ENCODE results near the gene INCENP. TPM values are rescaled to one million over a fixed set of nuclear protein-coding genes. Genes with fewer than 3 reads are reported as not detected.

Gene INCENP
- polyA plus RNA-seq, 2 of the 4 experiments (the other 2 are of a cell fraction) = 29.5 to 55.8 TPM

DNA sequence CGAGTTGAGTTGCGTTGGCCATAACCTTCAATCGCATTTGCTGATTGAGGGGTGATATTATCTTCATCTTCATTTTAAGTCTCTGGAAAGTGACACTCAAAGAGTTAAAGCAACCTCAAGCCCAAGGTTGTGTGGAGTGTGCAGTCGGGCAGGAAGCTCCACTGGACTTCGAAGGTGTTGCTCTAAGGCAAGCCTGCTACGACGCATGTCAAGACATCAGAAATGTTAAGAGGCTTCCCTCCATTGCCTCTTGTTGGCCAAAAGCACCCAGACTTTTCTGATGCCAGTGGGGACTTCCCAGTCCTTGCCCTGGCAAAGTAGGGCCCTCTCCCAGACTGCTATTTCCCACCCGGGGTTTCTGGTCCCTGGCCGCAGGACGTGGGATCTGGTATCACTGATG is 42.6 kb downstream of the INCENP start:
- H3K27ac ChIP-seq = no peak overlapping the region
- no peaks in the 10 kb centered on the region for H3K4me1 ChIP-seq
- CTCF ChIA-PET = interaction anchor here (0.5 to 2.0 kb wide), 4 partner anchors 41 to 167 kb away, joined by 3 to 7 read pairs (median 3); no protein-coding TSS in a partner anchor
- H3K9me3 ChIP-seq = no peaks in the 10 kb centered on the region
- POLR2A ChIA-PET = no interaction called here
- H3K4me2 ChIP-seq = no peak overlapping the region
- TF ChIP-seq NPAS2 (CRISPR knock-in tag; IDR thresholded peaks at IDR 0.05; ENCODE audit: borderline replicate concordance) (no peak), MYC (IDR thresholded peaks at IDR 0.05; ENCODE audit: borderline replicate concordance, low read length) (no peak), POLR2AphosphoS2 (conservative IDR thresholded peaks at IDR 0.05; ENCODE audit: low read length) (no peak), RAD21 (conservative IDR thresholded peaks at IDR 0.05 in 1 of 2, IDR thresholded peaks at IDR 0.05 in 1 of 2) (no peak), HOXB5 (CRISPR knock-in tag; IDR thresholded peaks at IDR 0.05) (no peak), RFX5 (IDR thresholded peaks at IDR 0.05) (no peak), SREBF2 (IDR thresholded peaks at IDR 0.05) (no peak), GATA3 (IDR thresholded peaks at IDR 0.05; ENCODE audit: borderline replicate concordance) (no peak), CHD4 (IDR thresholded peaks at IDR 0.05; ENCODE audit: borderline replicate concordance) (no peak), ESRRA (IDR thresholded peaks at IDR 0.05; ENCODE audit: borderline replicate concordance, low read length) (no peak), EP300 (IDR thresholded peaks at IDR 0.05) (no peak), ZC3H11A (IDR thresholded peaks at IDR 0.05) (no peak), HOXA7 (CRISPR knock-in tag; IDR thresholded peaks at IDR 0.05) (no peak)
- TF ChIP-seq, protein P1, sequence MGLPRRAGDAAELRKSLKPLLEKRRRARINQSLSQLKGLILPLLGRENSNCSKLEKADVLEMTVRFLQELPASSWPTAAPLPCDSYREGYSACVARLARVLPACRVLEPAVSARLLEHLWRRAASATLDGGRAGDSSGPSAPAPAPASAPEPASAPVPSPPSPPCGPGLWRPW (IDR thresholded peaks at IDR 0.05) = no peak
- TF ChIP-seq, protein P2, sequence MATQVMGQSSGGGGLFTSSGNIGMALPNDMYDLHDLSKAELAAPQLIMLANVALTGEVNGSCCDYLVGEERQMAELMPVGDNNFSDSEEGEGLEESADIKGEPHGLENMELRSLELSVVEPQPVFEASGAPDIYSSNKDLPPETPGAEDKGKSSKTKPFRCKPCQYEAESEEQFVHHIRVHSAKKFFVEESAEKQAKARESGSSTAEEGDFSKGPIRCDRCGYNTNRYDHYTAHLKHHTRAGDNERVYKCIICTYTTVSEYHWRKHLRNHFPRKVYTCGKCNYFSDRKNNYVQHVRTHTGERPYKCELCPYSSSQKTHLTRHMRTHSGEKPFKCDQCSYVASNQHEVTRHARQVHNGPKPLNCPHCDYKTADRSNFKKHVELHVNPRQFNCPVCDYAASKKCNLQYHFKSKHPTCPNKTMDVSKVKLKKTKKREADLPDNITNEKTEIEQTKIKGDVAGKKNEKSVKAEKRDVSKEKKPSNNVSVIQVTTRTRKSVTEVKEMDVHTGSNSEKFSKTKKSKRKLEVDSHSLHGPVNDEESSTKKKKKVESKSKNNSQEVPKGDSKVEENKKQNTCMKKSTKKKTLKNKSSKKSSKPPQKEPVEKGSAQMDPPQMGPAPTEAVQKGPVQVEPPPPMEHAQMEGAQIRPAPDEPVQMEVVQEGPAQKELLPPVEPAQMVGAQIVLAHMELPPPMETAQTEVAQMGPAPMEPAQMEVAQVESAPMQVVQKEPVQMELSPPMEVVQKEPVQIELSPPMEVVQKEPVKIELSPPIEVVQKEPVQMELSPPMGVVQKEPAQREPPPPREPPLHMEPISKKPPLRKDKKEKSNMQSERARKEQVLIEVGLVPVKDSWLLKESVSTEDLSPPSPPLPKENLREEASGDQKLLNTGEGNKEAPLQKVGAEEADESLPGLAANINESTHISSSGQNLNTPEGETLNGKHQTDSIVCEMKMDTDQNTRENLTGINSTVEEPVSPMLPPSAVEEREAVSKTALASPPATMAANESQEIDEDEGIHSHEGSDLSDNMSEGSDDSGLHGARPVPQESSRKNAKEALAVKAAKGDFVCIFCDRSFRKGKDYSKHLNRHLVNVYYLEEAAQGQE (IDR thresholded peaks at IDR 0.05) = no peak
- H3K4me3 ChIP-seq = no peak overlapping the region
- ATAC-seq (no peak), FAIRE-seq (no peak), DNase-seq (ENCODE audit: low read depth in 1 of 2, low spot score in 1 of 2) (no peak)
- 62% methylated on average over 8 of the region's 10 CpGs for WGBS (ENCODE audit: missing lambda C conversion rate)

DNA sequence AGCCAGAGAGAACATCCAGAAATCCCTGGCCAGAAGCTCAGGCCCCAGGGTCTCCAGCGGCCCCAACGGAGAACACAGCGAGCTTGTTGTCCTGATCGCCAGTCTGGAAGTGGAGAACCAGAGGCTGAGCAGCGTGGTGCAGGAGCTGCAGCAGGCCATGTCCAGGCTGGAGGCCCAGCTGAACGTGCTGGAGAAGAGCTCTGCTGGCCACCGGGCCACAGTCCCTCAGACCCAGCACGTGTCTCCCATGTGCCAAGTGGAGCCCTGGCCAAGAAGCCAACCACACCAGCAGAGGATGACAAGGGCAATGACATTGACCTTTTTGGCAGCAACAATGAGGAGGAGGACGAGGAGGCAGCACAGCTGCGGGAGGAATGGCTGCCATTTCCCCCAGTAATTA is 45.6 kb downstream of the INCENP start:
- ChIA-PET CTCF (interaction anchor here (0.7 to 4.1 kb wide), 6 partner anchors 13 to 141 kb away, joined by 3 to 21 read pairs (median 4); no protein-coding TSS in a partner anchor), POLR2A (no interaction called here)
- 59% methylated on average over 10 of the region's 10 CpGs for WGBS (ENCODE audit: missing lambda C conversion rate)
- H3K4me2 ChIP-seq = no peak overlapping the region
- no peaks in the 10 kb centered on the region for H3K9me3 ChIP-seq
- no peaks in the 10 kb centered on the region; the same call in 2 of the 3 replicates for H3K4me1 ChIP-seq
- FAIRE-seq (no peak), ATAC-seq (no peak), DNase-seq (ENCODE audit: low read depth in 1 of 2, low spot score in 1 of 2) (no peak)
- no peak overlapping the region for H3K27ac ChIP-seq
- no peak for TF ChIP-seq JUN (IDR thresholded peaks at IDR 0.05)
- no peak for TF ChIP-seq FOSB (CRISPR knock-in tag; IDR thresholded peaks at IDR 0.05)
- TF ChIP-seq, protein P3, sequence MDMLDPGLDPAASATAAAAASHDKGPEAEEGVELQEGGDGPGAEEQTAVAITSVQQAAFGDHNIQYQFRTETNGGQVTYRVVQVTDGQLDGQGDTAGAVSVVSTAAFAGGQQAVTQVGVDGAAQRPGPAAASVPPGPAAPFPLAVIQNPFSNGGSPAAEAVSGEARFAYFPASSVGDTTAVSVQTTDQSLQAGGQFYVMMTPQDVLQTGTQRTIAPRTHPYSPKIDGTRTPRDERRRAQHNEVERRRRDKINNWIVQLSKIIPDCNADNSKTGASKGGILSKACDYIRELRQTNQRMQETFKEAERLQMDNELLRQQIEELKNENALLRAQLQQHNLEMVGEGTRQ (IDR thresholded peaks at IDR 0.05) = no peak
- no peak for TF ChIP-seq MAFK (IDR thresholded peaks at IDR 0.05; ENCODE audit: partially characterized antibody)
- TF ChIP-seq MYC (IDR thresholded peaks at IDR 0.05; ENCODE audit: borderline replicate concordance, low read length) = no peak
- no peak for TF ChIP-seq GATA3 (IDR thresholded peaks at IDR 0.05; ENCODE audit: borderline replicate concordance)
- no peak for TF ChIP-seq EHF (CRISPR knock-in tag; IDR thresholded peaks at IDR 0.05)
- TF ChIP-seq NR3C1 (IDR thresholded peaks at IDR 0.05) = no peak
- TF ChIP-seq NPAS2 (CRISPR knock-in tag; IDR thresholded peaks at IDR 0.05; ENCODE audit: borderline replicate concordance) = no peak
- H3K4me3 ChIP-seq = no peak overlapping the region
